Activated CD4-positive, alpha-beta T cell treated with anti-CD3 and anti-CD28 coated beads, Interleukin-2, amount 50 U/mL, for 24 hours (primary cell): Measurements from ENCODE around the gene CRACR2A.

Experiments
- DNase-seq, 2 donors: peaks; one replicate each; pipeline ENCODE4 v3.0.0-alpha.2; 2020; ENCODE audit warnings: low read depth in 1 of 2, low spot score in 1 of 2

Gene CRACR2A, protein sequence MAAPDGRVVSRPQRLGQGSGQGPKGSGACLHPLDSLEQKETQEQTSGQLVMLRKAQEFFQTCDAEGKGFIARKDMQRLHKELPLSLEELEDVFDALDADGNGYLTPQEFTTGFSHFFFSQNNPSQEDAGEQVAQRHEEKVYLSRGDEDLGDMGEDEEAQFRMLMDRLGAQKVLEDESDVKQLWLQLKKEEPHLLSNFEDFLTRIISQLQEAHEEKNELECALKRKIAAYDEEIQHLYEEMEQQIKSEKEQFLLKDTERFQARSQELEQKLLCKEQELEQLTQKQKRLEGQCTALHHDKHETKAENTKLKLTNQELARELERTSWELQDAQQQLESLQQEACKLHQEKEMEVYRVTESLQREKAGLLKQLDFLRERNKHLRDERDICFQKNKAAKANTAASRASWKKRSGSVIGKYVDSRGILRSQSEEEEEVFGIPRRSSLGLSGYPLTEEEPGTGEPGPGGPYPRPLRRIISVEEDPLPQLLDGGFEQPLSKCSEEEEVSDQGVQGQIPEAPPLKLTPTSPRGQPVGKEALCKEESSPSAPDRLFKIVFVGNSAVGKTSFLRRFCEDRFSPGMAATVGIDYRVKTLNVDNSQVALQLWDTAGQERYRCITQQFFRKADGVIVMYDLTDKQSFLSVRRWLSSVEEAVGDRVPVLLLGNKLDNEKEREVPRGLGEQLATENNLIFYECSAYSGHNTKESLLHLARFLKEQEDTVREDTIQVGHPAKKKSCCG

DNA sequence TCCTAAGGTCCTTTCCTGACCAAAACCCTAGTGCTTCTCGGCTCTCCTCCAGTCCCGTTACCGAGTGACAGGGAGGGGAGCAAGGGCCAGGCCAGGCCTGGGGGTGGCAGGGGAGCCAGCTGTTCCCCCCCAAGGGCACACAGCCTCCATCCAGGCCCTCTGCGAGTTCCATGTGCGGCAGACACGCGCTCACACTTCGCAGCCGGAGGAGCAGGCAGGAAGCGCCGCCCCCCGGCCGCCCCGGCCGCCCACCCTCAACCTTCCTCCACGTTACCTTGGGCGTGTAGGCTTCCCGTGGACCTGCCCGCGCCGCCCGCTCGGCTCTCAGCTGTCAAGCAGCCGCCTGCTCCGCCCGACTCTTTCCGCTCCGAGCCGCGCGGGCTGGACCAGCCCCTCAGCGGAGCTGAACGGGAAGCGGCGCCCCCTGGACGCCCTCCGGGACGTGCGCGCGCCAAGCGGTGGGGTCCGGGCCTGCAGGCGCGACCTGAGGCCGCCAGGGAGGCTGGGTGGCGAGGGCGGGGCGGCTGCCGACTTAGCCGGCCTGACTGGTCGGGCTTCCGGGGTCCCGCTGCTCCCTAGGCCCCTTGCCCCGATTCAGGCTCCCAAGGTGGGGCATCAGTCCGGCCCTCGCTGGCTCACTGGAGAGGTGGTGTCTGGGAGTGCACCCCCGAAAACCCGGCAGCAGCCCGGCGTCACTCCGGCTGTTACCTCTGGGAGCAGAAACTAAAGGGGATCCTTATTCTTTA lies at the start of gene CRACR2A:
Gene CRACR2A (minus strand): TSS at position 369 of the 746 bp plus-strand sequence. CDS start 56,110 bp downstream, outside the sequence.
- peak; percentile 71 to 74 for DNase-seq

DNA sequence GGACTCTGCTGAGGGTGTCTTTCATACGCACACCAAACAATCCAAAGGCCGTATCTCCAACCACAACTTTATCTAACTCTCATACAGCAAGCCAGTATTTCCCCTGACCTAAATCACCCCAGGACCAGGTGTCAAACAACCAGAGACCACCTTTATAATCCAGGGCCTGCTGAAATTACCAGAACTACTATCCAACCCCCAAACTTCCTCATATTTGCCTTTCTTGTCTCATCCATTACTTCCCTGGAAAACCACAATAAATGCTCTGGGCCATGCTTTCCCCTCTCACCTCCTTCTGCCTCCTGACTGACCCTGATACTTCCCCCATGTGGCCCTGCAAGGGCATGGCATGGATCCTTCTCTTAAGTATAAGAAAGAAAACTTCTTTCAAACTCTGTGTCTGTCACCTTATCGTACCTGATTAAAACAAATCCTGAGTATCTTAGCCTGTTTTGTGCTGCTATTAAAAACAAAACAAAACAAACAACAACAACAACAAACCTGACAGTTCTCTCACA lies 44.7 kb upstream of the CRACR2A start:
- no peak for DNase-seq

DNA sequence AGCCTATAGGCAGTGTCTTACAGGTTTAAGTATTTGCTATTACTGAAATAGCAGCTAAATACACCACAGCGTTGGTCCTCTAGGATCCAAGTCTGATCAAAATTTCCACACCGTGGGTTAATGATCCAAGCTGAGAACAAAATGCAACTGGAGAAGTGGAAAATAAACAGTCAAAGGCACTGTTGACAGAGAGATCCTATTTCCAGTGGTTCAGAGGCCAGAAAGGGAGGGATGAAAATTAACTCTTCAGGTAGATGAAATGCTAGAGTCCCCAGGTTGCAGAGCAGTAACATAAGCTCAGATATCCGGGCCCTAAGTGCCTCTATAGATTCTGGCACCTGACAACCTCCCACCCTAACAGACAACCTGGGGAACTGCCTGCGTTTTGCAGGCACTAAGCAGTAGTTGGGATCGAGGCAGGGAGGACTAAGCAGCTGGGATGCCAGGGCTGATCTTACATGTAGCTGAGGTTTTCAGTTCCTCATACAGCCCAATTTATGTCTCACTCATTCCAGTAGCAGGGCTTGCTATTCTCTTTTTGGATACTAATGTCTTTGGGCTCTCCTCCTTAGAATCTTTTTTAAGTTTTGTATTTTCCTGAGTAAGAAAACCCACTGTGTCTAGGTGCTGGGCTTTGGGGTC lies 42.7 kb upstream of the CRACR2A start:
- DNase-seq: no peak

DNA sequence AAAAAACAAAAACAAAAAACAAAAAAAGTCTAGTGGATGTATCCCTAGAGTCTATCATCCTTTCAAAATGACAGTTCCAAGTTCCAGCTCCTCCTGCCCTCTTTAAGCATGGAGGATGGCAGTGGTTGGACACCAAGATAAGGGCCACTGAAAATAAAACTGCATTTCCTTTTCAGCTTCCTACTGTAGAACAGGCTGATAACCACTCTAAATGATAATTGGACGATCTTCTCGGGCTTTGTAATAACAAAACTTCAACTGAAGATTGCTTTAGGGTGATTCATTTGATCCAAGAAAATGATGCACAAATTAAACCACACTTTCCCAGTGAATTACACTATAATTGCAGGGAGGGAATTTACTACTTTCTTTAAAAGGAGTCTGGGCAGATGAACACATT lies 42.2 kb upstream of the CRACR2A start:
- DNase-seq: no peak

DNA sequence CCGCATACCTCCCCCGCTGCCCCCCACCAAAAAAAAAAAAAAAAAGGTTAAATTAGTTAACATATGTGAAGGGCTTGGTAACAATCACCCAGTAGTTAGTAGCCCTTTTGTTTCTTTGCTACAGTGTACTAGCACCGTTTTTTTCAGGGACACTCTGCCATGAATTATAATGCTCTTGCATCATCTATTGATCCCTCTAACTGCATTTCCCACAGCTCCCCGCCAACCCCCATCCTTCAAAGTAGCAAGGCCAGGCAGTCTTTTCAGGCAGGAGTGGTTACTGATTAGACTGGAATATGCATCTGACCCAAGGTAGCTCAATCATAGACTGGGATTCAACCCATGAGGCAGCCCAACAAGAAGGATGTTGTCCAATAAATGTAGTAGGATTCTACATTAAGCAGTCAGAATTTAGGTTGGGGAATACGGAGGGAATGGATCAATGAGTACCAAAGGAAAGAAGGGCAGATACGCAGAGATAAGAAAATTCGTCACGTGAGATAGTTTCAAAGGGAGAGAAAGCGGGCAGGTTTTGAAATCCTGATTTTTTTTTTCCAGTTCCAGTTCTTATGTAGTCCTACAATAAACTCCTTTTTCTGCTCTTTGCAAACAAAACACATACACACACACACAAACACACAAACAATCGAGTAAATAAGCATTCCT lies 39.8 kb upstream of the CRACR2A start:
- no peak for DNase-seq

DNA sequence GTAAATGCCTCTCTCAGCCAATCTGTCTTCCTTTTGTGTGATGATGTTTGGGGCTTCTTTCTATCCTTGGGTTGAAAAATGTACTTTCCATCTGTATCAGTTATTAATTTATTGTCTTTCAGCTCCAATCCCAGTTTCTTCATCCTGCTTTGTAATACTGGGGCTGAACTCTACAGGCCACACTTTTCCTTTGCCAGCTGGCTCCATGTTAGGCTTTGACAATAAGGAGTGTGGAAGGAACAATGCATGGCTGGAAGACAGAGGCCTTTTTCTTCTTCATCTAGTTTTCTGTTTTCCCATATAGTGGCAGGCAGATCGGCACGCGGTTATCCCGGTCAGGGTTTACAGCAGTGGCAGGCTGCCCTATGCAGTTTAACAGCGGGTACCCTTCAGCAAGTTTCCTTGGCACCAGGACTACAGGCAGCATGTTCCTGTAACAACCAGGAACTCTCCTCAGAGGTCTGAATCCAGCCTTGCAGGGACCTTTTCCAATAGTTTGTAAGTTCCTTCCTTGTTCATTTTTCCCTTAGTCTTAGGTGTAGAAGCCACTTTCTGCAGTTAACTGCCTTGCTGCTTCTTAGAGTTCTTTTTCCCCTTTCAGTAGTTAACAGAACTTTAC lies 38.5 kb upstream of the CRACR2A start:
- DNase-seq: no peak

DNA sequence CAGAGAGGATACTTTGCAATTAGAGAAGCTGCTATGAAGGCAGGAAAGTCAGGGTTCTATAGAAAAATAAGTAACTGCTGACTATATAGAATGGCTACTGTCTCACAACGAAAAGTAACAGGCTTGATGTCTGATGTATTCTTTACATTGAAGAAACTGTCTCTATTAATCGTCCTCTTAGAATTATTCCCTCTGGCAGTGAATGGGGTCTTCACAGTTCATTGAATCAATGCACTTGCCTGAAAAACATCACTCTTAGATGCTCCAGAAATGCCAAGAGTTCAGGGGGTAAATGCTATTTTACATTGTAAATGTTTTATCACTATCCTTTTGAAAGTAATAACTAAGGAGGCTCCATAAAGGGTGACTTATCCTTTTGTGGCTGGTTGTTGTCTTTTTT lies 37.7 kb upstream of the CRACR2A start:
- no peak for DNase-seq

DNA sequence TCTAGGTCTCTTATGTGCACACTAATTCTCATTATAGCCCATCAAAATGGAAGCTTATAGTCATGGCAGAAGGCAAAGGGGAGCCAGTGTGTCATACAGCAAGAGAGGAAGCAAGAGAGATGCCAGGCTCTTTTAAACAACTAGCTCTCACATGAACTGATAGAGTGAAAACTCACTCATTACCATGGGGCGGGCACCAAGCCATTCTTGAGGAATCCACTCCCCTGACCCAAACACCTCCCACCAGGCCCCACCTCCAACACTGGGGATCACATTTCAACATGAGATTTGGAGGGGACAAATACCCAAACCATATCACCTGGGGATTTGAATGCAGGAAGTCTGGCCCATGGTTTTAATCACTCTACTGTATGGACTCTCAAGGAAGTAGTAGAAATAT lies 36.9 kb upstream of the CRACR2A start:
- DNase-seq: no peak

DNA sequence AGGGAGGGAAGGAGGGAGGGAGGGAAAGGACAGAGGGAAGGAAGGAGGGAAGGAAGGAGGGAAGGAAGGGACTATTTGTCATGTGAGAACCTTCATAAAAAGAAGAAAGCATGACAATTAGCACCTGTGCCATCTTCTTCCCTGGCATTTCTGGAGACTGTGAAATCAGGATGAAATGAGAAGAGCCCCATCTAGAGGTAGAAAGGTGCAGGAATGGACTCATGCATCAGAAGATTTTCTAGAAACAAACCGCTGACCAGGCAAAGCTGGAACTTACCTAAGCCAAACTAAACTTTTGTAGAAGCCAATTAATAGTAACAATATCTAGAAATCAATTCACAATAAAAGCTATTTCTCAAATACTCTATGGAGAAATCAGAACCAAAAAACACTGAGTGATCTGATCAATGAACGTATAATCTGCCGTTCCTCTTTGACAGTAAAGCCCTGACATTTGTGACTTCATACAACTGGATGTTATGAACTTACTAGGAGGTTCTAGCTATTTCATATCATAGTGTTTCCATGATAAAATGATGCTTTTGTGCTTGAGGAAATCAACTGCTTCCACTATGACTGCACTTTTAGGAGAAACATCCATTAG lies 24.4 kb upstream of the CRACR2A start:
- DNase-seq: no peak

DNA sequence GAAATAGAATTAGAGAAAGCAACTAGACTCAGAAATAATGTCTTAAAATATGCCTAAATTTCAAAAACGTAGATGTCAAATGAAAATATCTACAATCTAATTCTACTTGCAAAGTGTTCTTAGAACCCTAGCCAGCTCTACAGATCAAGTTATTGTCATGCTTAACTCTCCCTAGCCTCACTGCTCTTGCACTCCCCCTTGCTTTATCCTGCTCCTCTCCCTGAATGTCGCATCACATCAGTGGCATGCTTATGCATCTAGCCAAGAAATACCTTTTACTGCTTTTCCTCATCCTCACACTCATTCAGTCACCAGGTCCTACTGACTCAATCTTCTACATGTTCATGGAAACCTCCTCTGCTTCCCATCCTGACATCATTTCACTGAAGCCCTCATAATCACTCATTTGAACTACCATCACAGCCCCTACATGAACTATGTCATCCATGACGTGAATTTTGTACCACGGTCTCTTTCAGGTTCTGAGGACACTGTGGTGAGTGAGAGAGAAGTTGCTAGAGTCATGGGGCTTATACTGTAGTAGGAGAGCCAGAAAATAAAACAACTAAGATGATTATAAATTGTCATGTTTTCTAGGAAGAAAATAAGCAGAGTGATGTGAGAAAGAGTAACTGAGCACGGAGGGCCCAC lies 22.6 kb upstream of the CRACR2A start:
- no peak for DNase-seq

DNA sequence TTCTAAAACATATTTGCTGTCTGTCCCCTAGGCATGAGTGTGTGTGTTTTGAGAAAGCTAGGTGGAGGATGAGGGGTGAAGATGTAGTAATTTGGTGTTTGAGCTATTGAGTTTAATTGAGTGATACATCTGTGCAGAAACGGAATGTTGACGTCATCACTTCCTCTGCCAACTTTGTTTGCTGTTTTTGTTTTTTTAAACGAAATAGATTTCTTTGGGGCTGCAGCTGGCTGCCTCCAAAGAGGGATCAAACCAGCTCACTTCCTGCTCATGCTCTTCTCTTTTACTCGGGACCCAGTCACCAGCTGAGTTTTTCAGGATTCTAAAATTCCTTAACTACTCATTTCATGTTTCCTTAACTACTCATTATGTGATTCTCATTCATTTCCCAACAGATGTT lies 19.5 kb upstream of the CRACR2A start:
- DNase-seq: no peak

DNA sequence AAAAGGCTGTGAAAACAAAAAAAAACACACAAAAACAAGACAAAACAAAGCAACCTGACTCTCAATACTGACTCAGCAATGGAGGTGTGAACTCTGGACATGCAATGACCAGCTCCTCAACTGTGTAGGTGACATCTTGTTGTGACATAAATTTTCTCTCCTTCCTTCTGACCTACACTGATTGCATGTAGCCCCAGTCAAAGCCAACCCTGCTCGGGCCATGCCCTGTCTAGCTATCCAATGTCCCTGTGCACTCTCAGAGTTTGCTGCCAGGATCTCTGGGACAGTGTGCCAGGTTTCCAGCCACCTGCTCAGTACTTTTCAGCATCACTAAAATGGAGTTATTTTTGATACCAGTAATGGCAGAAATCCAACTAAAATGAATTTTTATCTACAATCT lies 18.9 kb upstream of the CRACR2A start:
- no peak for DNase-seq

DNA sequence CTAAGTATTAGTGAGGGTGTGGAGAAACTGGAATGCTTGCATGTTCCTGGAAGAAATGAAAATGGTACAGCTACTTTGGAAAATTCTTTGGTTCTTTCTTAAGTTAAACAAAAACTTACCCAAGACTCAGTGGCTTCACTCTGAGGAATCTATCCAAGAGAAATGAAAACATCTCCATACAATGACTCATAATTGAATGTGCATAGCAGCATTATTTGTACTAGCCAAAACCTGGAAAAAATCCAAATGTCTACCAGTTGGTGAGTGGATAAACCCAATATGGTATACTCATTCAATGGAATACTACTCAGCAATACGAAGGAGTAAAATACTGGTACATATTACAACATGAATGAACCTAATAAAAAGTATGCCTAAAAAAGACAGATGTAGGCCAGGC lies 18.0 kb upstream of the CRACR2A start:
- no peak for DNase-seq

DNA sequence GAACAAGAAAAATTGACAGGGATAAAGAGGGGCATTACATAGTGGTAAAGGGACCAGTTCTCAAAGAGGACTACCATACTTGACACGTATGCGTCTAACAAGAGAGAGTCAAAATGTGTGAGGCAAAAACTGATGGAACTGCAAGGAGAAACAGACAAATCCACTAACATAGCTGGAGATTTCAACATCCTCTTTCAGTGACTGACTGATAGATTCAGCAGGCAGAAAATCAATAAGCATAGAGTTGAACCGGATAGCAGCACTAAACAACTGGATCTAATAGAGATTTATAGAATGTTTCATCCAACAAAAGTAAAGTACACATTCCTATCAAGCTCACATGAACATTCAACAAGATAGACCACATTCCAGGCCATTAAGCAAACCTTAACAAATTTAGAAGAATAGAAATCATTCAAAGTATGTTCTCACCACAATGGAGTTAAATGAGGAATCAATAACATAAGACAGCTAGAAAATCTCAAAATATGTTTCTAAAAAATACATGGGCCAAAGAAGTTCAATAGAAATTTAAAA lies 16.1 kb upstream of the CRACR2A start:
- no peak for DNase-seq

DNA sequence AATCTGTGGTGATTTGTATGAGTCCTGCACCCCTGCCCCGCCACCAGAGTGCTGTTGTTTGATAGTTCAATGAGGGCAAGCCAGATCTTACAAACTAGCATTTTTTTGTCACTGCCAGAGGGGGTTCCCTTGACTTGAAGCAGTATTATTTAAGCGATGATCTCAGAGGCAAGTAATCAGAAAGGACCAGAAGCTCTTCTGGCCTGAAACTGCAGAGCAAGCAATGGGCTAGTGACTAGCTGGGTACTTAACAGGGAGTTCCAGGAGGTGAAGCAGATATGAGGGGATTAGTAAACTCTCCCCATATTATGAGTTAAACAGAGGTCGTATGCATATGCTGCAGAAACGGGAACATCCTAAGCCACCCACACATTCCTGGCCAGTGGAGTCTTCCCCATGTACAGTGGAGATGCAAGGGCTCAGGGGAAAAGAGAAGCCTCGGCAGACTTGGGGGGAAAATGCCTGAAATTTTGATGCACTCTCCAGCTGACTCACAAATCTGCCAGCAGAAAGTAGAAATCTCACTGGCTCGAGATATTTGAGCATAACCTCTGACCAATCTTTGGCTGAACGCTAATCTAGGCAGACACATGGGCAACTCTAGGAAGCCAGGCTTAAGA lies 8.3 kb upstream of the CRACR2A start:
- no peak for DNase-seq

DNA sequence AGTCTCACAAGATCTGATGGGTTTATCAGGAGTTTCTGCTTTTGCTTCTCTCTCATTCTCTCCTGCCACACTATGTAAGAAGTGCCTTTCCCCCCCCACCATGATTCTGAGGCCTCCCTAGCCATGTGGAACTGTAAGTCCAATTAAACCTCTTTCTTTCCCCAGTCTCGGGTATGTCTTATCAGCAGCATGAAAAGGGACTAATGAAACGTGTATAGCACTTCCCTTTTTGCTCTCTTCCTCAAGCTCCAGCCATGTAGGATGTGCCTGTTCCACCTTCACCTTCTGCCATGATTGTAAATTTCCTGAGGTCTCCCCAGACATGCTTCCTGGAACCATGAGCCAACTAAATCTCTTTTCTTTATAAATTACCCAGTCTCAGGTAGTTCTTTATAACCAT lies 7.0 kb upstream of the CRACR2A start:
- no peak for DNase-seq

DNA sequence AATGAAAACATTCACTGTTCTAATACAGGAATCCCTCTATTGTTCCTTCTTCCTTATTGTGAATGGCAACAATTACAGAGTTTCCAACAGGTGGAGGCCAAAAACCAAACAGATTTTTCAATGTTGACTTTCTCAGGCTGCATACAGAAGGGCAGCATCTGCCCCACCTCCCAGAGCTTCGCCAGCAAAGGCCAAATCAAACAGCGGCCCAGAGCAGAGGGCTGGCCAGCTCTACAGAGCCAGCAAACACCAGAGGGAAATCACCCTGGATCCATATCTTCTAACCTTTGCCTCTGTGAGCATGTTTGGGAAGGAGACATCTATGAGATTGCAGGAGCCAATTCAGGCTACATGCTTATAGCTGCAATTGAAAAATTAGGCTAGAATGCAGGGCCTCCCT lies 4.4 kb upstream of the CRACR2A start:
- no peak for DNase-seq

DNA sequence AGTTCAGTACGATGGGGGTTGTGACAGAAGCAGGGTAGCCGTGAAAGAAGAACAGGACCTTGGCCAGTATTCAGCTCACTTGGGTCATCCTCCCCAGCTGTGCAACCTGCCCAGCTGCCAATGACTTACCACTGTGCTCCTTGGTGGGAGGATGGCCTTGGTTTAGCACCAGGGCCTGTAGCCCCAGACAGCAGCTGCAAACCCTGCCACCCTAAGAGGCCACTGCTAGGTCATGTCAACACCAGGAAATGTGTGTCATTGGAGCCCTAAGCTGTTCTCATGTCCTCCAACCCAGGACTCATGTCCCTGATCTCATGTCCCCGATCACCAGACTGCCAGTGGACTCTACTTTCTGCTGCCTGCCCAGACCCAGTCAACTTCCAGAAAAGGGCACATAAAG lies 3.0 kb upstream of the CRACR2A start:
- no peak for DNase-seq
